Measurements from ENCODE around the gene C7orf25.

The C7orf25 gene

GRCh38 chr7:42939457-42940240, 27.8 kb upstream of the C7orf25 start:
- TF ChIP-seq POLR2A (IDR thresholded peaks at IDR 0.05; ENCODE audit: extremely low read depth, insufficient read length) (no peak), MAX (IDR thresholded peaks at IDR 0.05; ENCODE audit: low read depth, low read length) (no peak), CTCF (IDR thresholded peaks at IDR 0.05; ENCODE audit: low read depth, low read length) (no peak), MYC (IDR thresholded peaks at IDR 0.05; ENCODE audit: low read depth, low read length) (no peak)
- H3K4me3 ChIP-seq (ENCODE audit: low read depth, low read length) = no peak overlapping the region
- DNase-seq (ENCODE audit: low read depth) = no peak

- no peak overlapping the region for H3K4me3 ChIP-seq (ENCODE audit: low read depth, low read length)
- TF ChIP-seq CTCF (IDR thresholded peaks at IDR 0.05; ENCODE audit: low read depth, low read length) = no peak
- DNase-seq (ENCODE audit: low read depth) = no peak
Observed at GRCh38 chr7:42935861-42936260, 24.0 kb upstream of the C7orf25 start.

GRCh38 chr7:42934291-42934690, 22.4 kb upstream of the C7orf25 start:
- TF ChIP-seq CTCF (IDR thresholded peaks at IDR 0.05; ENCODE audit: low read depth, low read length) (no peak), MYC (IDR thresholded peaks at IDR 0.05; ENCODE audit: low read depth, low read length) (no peak), MAX (IDR thresholded peaks at IDR 0.05; ENCODE audit: low read depth, low read length) (no peak), POLR2A (IDR thresholded peaks at IDR 0.05; ENCODE audit: extremely low read depth, insufficient read length) (no peak)
- H3K4me3 ChIP-seq (ENCODE audit: low read depth, low read length) = peak overlapping the region; percentile 25
- DNase-seq (ENCODE audit: low read depth) = no peak

- TF ChIP-seq MAX (IDR thresholded peaks at IDR 0.05; ENCODE audit: low read depth, low read length) = no peak
- TF ChIP-seq POLR2A (IDR thresholded peaks at IDR 0.05; ENCODE audit: extremely low read depth, insufficient read length) = no peak
- TF ChIP-seq CTCF (IDR thresholded peaks at IDR 0.05; ENCODE audit: low read depth, low read length) = no peak
- TF ChIP-seq MYC (IDR thresholded peaks at IDR 0.05; ENCODE audit: low read depth, low read length) = no peak
- H3K4me3 ChIP-seq (ENCODE audit: low read depth, low read length) = peak overlapping the region; percentile 96
- peak; percentile 53 for DNase-seq (ENCODE audit: low read depth)
Observed at GRCh38 chr7:42932811-42933591, 21.1 kb upstream of the C7orf25 start.

GRCh38 chr7:42931834-42932651, 20.2 kb upstream of the C7orf25 start, which contains the start of the genes MRPL32 and PSMA2:
Gene MRPL32, plus strand, starts transcription at chr7:42932376. Its CDS starts 11 bp downstream, at chr7:42932387.
Gene PSMA2, minus strand, starts transcription at chr7:42932174. Its CDS starts 16 bp downstream, at chr7:42932158.
- DNase-seq (ENCODE audit: low read depth) = peak; percentile 99
- peak within 1 kb of the TSS; percentile 96 for H3K4me3 ChIP-seq (ENCODE audit: low read depth, low read length)
- TF ChIP-seq POLR2A (IDR thresholded peaks at IDR 0.05; ENCODE audit: extremely low read depth, insufficient read length) (peak; percentile 91), MYC (IDR thresholded peaks at IDR 0.05; ENCODE audit: low read depth, low read length) (peak; percentile 89), CTCF (IDR thresholded peaks at IDR 0.05; ENCODE audit: low read depth, low read length) (no peak), MAX (IDR thresholded peaks at IDR 0.05; ENCODE audit: low read depth, low read length) (peak; percentile 87)
